ENCODE measurements around the gene KAT6B.
"Not testable (repeated sequence)": the region's sequence is repeated elsewhere in the genome, so short reads cannot be mapped to it uniquely, and the experiment has no call there.

The KAT6B gene

GRCh38 chr10:74863551-74863950 lies 37.2 kb downstream of the KAT6B start:
- DNase-seq: no peak

GRCh38 chr10:74867351-74867750 lies 41.0 kb downstream of the KAT6B start:
- DNase-seq: no peak

- no peak for DNase-seq
Measured at GRCh38 chr10:74868392-74868977, 42.1 kb downstream of the KAT6B start.

- DNase-seq: no peak
Measured at GRCh38 chr10:74869635-74870034, 43.2 kb downstream of the KAT6B start.

- DNase-seq: no peak
Measured at GRCh38 chr10:74870191-74870590, 43.8 kb downstream of the KAT6B start.

GRCh38 chr10:74871595-74872382 lies 45.4 kb downstream of the KAT6B start:
- DNase-seq: no peak

GRCh38 chr10:74873803-74874454 lies 47.5 kb downstream of the KAT6B start:
- no peak for DNase-seq

GRCh38 chr10:74874649-74875048 lies 48.2 kb downstream of the KAT6B start:
- DNase-seq: no peak

GRCh38 chr10:74875068-74875467 lies 48.7 kb downstream of the KAT6B start:
- no peak for DNase-seq

- DNase-seq: no peak
Measured at GRCh38 chr10:74875966-74876365, 49.6 kb downstream of the KAT6B start.

GRCh38 chr10:74877054-74877453 lies 50.7 kb downstream of the KAT6B start:
- not testable (repeated sequence) for DNase-seq

GRCh38 chr10:74877898-74878297 lies 51.5 kb downstream of the KAT6B start:
- DNase-seq: no peak

- no peak for DNase-seq
Measured at GRCh38 chr10:74880041-74880440, 53.6 kb downstream of the KAT6B start.

GRCh38 chr10:74881253-74881884 lies 55.0 kb downstream of the KAT6B start:
- DNase-seq: no peak

GRCh38 chr10:74882427-74882826 lies 56.0 kb downstream of the KAT6B start:
- DNase-seq: no peak

- DNase-seq: no peak
Measured at GRCh38 chr10:74882831-74883230, 56.4 kb downstream of the KAT6B start.

- DNase-seq: peak; percentile 36
Measured at GRCh38 chr10:74883428-74883827, 57.0 kb downstream of the KAT6B start.

- DNase-seq: no peak
Measured at GRCh38 chr10:74887614-74888284, 61.3 kb downstream of the KAT6B start.

GRCh38 chr10:74888962-74889661 lies 62.7 kb downstream of the KAT6B start:
- DNase-seq: peak; percentile 31

GRCh38 chr10:74889662-74889998 lies 63.2 kb downstream of the KAT6B start:
- DNase-seq: no peak

- no peak for DNase-seq
Measured at GRCh38 chr10:74890460-74890859, 64.1 kb downstream of the KAT6B start.

GRCh38 chr10:74891053-74891452 lies 64.7 kb downstream of the KAT6B start:
- no peak for DNase-seq

- DNase-seq: no peak
Measured at GRCh38 chr10:74892839-74893238, 66.4 kb downstream of the KAT6B start.
